IPS-15b (cell line): Measurements from ENCODE around the gene ADGRA3.

ENCODE experiments used
- H3K27me3 ChIP-seq: one replicate; pipeline ENCODE4 v1.6.1; 2013; ENCODE audit warnings: low read length; ENCODE audit not compliant: control insufficient read depth, insufficient read depth
- H3K36me3 ChIP-seq: one replicate; pipeline ENCODE4 v1.6.1; 2013; ENCODE audit warnings: low read length; ENCODE audit not compliant: control insufficient read depth, insufficient read depth
- H3K4me1 ChIP-seq: one replicate; pipeline ENCODE4 v1.6.1; 2013; ENCODE audit warnings: mild to moderate bottlenecking, low read length; ENCODE audit not compliant: control insufficient read depth, insufficient read depth
- H3K4me3 ChIP-seq: one replicate; pipeline ENCODE4 v1.5.1; 2013; ENCODE audit warnings: low read depth, low read length
- H3K9ac ChIP-seq: one replicate; pipeline ENCODE4 v1.6.1; 2013; ENCODE audit warnings: low read depth, mild to moderate bottlenecking, low read length
- H3K9me3 ChIP-seq: one replicate; pipeline ENCODE4 v1.6.1; 2013; ENCODE audit warnings: mild to moderate bottlenecking, low read length; ENCODE audit not compliant: control insufficient read depth, insufficient read depth

The ADGRA3 gene

DNA sequence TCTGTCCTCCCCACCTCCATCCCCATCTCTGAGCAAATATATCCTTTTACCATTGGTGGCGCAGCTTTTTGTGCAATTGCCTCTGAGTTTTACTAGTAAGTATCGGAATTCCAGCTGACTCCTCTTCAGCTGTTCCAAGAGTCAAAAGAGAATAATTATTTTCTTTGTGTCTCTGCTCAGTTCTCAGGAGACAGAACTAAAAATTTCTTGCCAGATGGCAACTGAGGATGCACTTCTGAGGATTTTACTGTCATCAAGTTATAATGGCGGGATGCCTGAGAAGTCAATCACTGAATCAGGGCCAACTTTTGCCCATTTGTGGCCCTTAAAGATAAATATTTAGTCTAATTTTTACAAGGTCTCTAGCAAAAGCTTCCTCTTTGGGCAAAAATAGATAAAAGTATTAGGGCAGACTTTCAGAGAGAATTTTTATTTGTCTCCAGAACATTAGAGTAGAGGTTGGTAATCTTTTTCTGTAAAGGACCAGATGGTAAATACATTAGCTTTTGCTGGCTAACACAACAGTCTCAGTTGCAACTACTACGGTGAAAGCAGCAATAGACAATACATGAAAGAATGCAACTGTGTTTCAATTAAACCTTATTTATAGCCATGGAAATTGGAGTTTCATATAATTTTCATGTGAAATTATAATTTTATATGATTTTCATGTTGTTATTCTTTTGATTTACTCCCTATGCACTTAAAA is 15.6 kb upstream of the ADGRA3 start:
- H3K27me3 ChIP-seq = no peaks in the 10 kb centered on the region
- peaks cover 12% of the 10 kb centered on the region for H3K9me3 ChIP-seq
- H3K4me1 ChIP-seq = no peaks in the 10 kb centered on the region
- no peak overlapping the region for H3K4me3 ChIP-seq
- no peaks in the 10 kb centered on the region for H3K36me3 ChIP-seq
- H3K9ac ChIP-seq = no peak overlapping the region

DNA sequence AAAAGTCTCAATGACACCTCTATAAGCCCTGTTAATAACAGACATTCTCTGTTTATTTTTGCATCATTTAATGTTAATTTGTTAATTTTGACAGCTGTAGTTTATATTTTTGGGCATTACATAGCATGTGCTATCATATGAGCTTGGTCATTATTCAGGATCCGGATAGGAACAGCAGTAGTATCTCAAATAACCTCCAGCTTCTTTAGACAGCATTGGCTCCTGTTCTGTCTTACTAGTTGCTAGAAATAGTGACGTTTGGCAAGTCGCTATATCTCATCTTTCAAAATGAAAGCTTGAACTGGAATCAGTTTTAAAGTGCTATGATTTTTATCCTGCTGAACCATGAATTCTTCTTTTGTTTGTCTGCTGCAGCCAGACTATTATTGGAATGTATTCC is 9.0 kb upstream of the ADGRA3 start:
- Histone ChIP-seq H3K4me1 (peaks cover 10% of the 10 kb centered on the region), H3K9ac (no peak overlapping the region), H3K9me3 (no peaks in the 10 kb centered on the region), H3K4me3 (no peak overlapping the region), H3K27me3 (no peaks in the 10 kb centered on the region), H3K36me3 (no peaks in the 10 kb centered on the region)

DNA sequence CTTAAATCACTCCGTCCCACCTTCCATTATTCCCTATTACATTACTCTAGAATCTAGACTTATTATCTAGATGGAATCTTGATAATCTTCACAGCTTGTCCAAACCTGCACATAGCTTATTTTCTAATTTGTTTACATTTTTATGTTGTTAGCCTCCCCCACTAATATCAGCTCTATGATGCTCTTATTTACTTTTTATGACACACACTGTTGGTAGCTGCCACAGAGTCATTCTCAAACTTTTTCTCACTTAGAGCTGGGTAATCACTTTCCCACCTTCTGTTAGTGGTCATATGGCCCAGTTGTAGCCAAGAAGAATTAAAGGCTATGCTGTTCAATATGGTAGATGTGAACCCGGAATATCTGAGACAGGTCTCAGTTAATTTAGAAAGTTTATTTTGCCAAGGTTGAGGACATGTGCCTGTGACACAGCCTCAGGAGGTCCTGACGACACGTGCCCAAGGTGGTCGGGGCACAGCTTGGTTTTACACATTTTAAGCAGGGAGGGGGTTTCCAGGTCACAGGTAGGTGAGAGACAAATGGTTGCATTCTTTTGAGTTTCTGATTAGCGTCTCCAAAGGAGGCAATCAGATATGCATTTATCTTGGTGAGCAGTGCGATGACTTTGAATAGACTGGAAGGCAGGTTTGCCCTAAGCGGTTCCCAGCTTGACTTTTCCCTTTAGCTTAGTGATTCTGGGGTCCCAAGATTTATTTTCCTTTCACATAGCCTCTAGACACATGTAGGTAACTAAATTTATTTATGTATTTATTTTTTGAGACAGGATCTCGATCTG is 7.0 kb upstream of the ADGRA3 start:
- Histone ChIP-seq H3K4me3 (no peak overlapping the region), H3K36me3 (no peaks in the 10 kb centered on the region), H3K4me1 (peaks cover 10% of the 10 kb centered on the region), H3K9ac (no peak overlapping the region), H3K9me3 (no peaks in the 10 kb centered on the region), H3K27me3 (no peaks in the 10 kb centered on the region)

DNA sequence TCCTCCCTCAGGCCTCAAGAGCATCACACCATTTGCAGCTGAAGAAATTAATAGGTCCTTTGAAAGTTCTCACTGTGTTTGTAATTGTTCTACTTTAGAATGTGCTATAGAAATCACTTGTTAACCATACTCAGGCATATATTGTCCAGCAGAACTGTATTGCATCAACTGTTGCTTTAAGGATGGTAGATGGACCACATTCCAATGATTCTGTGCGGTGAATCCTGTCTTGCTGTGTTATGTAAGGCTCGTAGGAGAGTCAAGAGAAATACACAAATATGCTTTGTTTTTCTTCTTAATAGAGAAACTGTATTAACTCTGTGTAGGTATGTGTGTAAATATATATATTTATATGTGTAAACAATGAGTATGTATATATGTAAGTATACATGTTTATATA is 6.3 kb upstream of the ADGRA3 start:
- Histone ChIP-seq H3K4me3 (no peak overlapping the region), H3K9me3 (no peaks in the 10 kb centered on the region), H3K27me3 (no peaks in the 10 kb centered on the region), H3K36me3 (no peaks in the 10 kb centered on the region), H3K9ac (no peak overlapping the region), H3K4me1 (peaks cover 10% of the 10 kb centered on the region)

DNA sequence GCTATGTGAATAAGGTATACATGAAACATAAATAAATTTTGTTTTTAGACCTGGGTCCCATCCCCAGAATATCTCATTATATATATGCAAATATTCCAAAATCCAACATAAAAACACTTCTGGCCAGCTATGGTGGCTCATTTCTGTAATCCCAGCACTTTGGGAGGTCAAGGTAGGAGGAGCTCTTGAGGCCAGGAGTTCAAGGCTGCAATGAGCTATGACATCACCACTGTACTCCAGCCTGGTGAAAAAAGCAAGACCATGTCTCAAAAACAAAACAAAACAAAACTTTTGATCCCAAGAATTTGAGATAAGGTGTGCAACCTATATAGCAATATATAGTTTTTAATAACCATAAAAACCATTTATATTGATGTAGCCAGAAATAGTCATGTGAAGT is 5.4 kb upstream of the ADGRA3 start:
- Histone ChIP-seq H3K4me3 (no peak overlapping the region), H3K36me3 (no peaks in the 10 kb centered on the region), H3K27me3 (no peaks in the 10 kb centered on the region), H3K9ac (no peak overlapping the region), H3K4me1 (peaks cover 13% of the 10 kb centered on the region), H3K9me3 (no peaks in the 10 kb centered on the region)

DNA sequence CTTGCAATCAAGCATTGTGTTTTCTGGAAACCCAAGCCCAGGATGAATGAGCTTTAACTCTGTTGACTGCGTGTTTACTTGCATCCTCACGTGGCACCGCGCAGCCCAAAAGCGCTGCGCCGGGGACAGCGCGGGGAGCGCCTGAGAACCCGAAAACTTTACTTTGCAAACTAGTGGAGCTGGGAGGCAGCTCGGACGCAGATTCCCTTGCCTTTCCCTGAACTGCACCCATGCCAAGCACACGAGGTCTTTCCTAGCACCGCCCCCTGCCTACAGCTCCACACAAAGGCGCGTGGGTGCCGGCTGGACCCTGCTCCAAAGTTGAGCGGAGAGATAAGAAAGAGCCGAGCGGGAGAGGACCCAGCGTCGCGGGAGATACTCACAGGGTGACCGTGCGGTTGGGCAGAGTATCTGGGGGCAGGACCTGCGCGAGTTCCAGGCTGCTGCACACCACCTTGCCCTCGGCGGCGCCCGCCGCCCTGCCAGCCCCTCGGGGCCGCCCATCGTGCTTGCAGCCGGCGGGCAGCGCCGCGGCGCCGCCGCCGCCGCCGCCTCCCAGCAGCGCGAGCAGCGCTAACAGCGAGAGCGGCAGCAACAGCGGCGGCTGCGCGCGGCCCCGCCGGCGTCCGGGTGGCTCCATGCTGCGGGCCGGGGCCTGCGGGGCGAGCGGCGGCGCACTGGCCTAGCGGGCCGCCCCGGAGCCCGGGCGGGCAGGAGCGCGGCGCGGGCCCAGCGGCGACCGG is 550 bp downstream of the ADGRA3 start:
- Histone ChIP-seq H3K9ac (peak overlapping the region; percentile 85), H3K36me3 (no peaks in the 10 kb centered on the region), H3K9me3 (no peaks in the 10 kb centered on the region), H3K27me3 (no peaks in the 10 kb centered on the region), H3K4me3 (peak overlapping the region; percentile 75), H3K4me1 (peaks cover 3% of the 10 kb centered on the region)

DNA sequence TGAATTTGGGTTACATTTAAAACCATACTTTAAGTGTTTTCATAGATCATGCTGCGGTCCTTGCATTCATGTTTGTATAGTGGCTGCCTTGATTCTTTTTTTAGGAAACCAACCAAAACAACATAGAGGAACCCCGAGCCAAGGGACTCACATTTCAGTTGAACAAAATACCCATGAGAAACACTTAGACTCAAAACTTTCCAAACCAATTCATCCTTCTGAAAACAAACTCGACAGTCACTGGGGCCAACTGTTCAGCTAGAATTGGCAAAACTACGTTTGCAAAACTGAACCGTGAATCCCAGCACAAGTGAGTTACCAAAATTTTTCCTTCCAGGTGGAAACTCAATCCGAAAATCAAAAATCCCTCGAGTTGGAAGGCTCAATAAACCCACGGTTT is 1.4 kb downstream of the ADGRA3 start:
- Histone ChIP-seq H3K36me3 (no peaks in the 10 kb centered on the region), H3K27me3 (no peaks in the 10 kb centered on the region), H3K9me3 (no peaks in the 10 kb centered on the region), H3K4me1 (peaks cover 3% of the 10 kb centered on the region), H3K9ac (peak overlapping the region; percentile 85), H3K4me3 (peak overlapping the region; percentile 75)

DNA sequence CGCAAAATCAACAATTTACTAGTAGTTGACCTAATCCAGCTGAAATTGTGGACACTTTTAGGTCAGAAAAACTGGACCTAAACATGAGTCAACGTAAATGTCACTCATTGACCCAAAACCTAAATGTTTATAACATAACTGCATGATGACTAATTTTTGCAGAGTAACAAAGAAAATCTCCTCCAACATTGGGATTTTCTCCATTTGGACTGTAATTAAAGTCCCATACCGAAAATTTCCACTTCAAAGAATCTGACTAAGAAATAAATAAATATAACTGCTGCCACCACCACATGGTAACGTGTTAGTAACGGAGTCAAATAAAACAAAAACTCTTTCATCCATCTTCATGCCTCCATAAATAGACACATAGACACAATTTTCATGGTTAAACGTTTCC is 1.9 kb downstream of the ADGRA3 start:
- no peaks in the 10 kb centered on the region for H3K9me3 ChIP-seq
- H3K27me3 ChIP-seq = no peaks in the 10 kb centered on the region
- H3K4me1 ChIP-seq = peaks cover 3% of the 10 kb centered on the region
- no peaks in the 10 kb centered on the region for H3K36me3 ChIP-seq
- H3K9ac ChIP-seq = peak overlapping the region; percentile 85
- H3K4me3 ChIP-seq = peak overlapping the region; percentile 75

DNA sequence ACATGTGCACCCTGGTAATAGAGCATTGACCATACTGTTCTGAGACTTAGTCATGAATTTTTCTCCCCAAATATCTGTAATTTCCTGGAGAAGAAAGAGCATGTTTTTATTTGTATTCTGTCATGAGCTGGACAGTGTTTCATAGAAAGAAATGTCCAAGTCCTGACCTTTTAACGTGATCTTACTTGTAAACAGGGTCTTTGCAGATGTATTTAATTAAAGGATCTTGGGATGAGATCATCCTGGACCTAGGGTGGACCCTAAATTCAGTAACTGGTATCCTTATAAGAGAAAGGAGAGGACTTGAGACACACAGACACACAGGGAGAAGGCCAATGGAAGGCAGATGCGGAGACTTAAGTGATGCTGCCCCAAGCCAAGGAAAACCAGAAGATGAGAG is 3.6 kb downstream of the ADGRA3 start:
- no peaks in the 10 kb centered on the region for H3K9me3 ChIP-seq
- no peak overlapping the region for H3K9ac ChIP-seq
- H3K4me3 ChIP-seq = no peak overlapping the region
- H3K36me3 ChIP-seq = no peaks in the 10 kb centered on the region
- H3K4me1 ChIP-seq = peaks cover 7% of the 10 kb centered on the region
- no peaks in the 10 kb centered on the region for H3K27me3 ChIP-seq

DNA sequence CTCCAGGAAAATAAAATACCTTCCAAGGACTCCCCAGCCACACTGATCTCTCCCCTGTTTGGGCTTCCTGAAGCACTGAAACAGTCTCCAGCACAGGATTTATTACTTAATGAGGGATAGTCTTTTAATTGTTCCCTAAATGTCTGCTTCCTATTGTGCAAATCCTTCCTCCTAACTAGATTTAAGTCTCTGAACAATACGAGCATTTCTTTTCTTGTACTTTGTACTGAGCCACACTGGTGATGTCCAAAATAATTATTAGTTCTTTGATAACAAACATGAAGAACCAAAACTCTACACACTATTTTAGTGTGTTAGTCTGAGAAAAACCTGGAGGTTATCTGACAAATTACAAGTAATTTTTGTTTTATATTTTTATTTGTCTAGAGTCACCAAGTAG is 5.1 kb downstream of the ADGRA3 start:
- H3K36me3 ChIP-seq = no peaks in the 10 kb centered on the region
- no peak overlapping the region for H3K9ac ChIP-seq
- no peaks in the 10 kb centered on the region for H3K9me3 ChIP-seq
- H3K4me1 ChIP-seq = peaks cover 5% of the 10 kb centered on the region
- no peaks in the 10 kb centered on the region for H3K27me3 ChIP-seq
- no peak overlapping the region for H3K4me3 ChIP-seq

DNA sequence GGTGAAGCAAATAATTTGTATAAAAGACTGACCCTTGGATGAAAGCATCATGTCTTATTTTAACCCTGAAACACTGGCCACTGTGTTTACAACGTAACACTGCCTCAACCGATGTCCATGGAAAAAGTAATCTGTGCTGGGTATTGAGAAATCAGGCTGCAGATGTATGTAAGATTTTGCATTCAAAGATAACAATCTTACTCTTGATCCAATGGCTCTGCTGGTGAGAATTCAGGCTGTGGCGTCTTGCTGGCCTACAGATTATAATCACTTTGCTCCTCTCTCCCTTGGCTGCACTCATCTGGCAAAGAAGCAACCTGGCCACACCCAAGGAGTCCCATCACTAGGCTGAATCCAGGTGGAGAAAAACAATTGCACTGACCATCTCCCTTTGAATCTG is 7.5 kb downstream of the ADGRA3 start:
- Histone ChIP-seq H3K4me1 (peaks cover 11% of the 10 kb centered on the region), H3K9ac (no peak overlapping the region), H3K27me3 (no peaks in the 10 kb centered on the region), H3K9me3 (no peaks in the 10 kb centered on the region), H3K4me3 (no peak overlapping the region), H3K36me3 (no peaks in the 10 kb centered on the region)
